Measurements from ENCODE around the gene UTP4. TPM values are rescaled to one million over a fixed set of nuclear protein-coding genes. Genes with fewer than 3 reads are reported as not detected.
"Not testable (repeated sequence)": the region's sequence is repeated elsewhere in the genome, so short reads cannot be mapped to it uniquely, and the experiment has no call there.

Gene UTP4
- total RNA-seq, 1 donor from 2014 or later, result 16.3 TPM

DNA sequence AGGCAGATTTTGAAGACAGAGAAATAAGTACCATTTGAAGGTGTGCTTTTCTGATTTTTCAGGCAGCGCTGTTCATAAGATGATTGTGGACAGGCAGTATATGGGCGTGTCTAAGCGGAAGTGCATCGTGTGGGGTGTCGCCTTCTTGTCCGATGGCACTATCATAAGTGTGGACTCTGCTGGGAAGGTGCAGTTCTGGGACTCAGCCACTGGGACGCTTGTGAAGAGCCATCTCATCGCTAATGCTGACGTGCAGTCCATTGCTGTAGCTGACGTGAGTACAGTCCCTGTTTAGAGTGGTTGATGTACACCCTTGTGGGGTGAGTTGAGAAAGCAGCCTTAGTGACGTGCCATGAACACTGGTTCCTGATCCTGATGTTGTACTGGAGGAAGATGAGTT is 10.7 kb downstream of the UTP4 start:
- peak; percentile 61 for DNase-seq (ENCODE audit: low read depth)
- TF ChIP-seq, protein P1, sequence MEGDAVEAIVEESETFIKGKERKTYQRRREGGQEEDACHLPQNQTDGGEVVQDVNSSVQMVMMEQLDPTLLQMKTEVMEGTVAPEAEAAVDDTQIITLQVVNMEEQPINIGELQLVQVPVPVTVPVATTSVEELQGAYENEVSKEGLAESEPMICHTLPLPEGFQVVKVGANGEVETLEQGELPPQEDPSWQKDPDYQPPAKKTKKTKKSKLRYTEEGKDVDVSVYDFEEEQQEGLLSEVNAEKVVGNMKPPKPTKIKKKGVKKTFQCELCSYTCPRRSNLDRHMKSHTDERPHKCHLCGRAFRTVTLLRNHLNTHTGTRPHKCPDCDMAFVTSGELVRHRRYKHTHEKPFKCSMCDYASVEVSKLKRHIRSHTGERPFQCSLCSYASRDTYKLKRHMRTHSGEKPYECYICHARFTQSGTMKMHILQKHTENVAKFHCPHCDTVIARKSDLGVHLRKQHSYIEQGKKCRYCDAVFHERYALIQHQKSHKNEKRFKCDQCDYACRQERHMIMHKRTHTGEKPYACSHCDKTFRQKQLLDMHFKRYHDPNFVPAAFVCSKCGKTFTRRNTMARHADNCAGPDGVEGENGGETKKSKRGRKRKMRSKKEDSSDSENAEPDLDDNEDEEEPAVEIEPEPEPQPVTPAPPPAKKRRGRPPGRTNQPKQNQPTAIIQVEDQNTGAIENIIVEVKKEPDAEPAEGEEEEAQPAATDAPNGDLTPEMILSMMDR (conservative IDR thresholded peaks at IDR 0.05; ENCODE audit: low read depth, low read length), result peak; percentile 42
- peak overlapping the region; percentile 53 for H3K4me3 ChIP-seq (ENCODE audit: low read depth, low read length)

DNA sequence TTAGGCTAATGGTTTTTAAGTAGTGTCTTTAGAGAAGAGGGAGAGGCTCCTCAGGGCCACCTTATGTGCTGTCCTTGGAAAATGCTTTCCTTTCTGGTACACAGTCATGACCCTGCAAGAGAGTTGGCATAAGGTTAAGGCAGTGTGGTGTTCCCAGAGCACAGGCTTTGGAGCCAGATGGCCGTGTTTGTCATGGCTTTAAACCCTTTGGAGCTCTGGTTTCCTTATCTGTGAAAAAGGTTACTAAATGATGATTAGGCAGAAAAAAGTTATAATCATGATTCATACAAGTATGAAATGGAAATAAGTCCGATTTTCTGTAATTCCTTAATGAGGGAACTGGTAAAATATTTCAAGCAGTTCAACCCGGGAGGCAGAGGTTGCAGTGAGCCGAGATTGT is 13.2 kb downstream of the UTP4 start:
- no peak for DNase-seq (ENCODE audit: low read depth)
- H3K4me3 ChIP-seq (ENCODE audit: low read depth, low read length), result peak overlapping the region; percentile 48
- TF ChIP-seq, protein P1 (conservative IDR thresholded peaks at IDR 0.05; ENCODE audit: low read depth, low read length), result no peak

DNA sequence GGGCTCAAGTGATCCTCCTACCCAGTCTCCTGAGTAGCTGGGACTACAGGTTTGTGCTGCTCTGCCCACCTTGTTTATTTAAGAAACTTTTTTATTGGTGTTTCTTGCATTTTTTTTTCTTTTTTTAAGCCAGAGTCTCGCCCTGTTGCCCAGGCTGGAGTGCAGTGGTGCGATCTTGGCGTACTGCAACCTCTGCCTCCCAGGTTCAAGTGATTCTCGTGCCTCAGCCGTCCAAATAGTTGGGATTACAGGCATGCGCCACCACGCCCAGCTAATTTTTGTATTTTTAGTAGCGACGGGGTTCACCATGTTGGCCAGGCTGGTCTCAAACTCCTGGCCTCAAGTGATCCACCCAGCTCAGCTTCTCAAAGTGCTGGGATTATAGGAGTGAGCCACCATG is 17.2 kb downstream of the UTP4 start:
- not testable (repeated sequence) for DNase-seq (ENCODE audit: low read depth); H3K4me3 ChIP-seq (ENCODE audit: low read depth, low read length)

DNA sequence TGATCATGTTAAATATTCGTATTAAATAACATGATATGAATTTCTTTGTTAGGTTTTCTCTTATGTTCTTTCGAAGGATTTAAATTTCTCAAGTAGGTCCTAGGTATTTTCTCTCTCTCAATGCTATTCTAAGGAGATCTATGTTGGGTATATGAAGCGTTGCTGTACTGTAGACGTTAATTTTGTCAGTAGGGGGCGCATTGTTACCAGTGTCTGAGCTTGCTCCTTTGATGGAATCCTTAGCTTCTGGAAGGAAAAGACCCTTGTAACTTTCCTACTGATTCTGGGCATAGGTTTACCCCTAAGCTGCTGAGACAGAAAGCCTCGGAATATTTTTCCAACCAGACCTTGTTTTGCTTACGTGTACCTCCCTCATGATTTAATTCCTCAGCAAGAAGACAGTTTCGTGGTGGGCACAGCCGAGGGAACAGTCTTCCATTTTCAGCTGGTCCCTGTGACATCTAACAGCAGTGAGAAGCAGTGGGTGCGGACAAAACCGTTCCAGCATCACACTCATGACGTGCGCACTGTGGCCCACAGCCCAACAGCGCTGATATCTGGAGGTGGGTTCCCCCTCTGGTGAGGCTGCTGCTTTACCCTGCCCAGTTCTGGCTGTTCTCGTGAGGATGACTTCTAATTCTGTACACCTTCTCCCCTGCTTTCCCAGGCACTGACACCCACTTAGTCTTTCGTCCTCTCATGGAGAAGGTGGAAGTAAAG is 17.9 kb downstream of the UTP4 start:
- DNase-seq (ENCODE audit: low read depth), result no peak
- no peak overlapping the region for H3K4me3 ChIP-seq (ENCODE audit: low read depth, low read length)
- TF ChIP-seq, protein P1 (conservative IDR thresholded peaks at IDR 0.05; ENCODE audit: low read depth, low read length), result peak; percentile 85

DNA sequence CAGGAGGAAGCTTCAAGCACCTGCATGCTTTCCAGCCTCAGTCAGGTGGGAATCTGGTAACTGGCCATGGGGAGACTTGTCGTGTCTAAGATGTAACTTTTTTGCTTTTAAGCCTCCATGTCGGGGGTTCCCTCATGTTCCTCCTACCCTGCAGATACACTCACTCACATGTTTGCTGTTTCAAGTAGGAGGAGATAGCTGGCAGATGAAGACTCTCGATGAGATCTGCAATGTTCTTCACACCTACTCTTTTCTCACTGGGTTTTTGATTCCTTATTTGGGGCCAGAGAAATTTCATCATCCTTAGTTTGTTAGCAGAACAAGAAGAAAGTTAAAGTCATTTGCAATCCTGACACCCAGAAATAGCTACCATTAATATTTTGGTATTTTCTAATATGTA is 24.7 kb downstream of the UTP4 start:
- no peak for DNase-seq (ENCODE audit: low read depth)

DNA sequence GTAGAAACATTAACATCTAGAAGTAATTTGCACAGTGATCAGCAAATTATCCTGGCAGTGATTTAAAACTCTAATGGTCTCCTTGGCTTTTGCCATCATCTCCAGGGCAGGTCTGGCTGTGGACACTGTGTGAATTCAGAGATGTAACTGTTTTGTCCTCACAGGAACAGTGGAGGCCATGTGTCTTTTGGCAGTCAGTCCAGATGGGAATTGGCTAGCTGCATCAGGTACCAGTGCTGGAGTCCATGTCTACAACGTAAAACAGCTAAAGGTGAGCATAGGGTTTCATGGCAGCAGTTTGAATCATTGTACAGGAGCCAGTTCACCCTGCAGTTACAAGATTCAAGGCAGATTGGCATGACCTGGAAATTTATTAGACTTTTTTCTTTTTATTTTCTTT is 27.7 kb downstream of the UTP4 start:
- no peak for DNase-seq (ENCODE audit: low read depth)
- TF ChIP-seq, protein P1 (conservative IDR thresholded peaks at IDR 0.05; ENCODE audit: low read depth, low read length), result no peak
- no peak overlapping the region for H3K4me3 ChIP-seq (ENCODE audit: low read depth, low read length)

More for the DNA sequence above, 24.7 kb downstream of the UTP4 start:
- TF ChIP-seq, protein P1 (conservative IDR thresholded peaks at IDR 0.05; ENCODE audit: low read depth, low read length), result no peak
- H3K4me3 ChIP-seq (ENCODE audit: low read depth, low read length), result no peak overlapping the region

DNA sequence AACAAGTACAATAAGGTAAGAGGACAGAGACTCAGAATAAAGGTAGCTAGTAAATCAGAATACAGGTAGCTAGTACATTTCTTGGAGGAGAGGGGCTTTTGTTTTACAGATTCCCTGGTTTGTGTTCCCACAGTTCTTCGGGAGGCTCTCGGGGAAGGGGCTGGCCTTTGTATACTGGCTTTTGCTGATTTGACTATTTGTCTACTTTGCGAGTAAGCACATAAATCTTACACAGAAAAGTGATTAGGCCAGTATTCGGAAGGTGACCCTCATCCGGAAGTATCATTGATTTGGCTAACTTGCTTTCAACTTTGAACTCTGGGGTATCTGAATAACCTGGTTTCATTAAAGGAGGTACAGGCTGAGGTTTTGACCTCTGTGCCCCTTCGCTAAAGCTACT is 33.1 kb downstream of the UTP4 start:
- H3K4me3 ChIP-seq (ENCODE audit: low read depth, low read length), result no peak overlapping the region
- TF ChIP-seq, protein P1 (conservative IDR thresholded peaks at IDR 0.05; ENCODE audit: low read depth, low read length), result no peak

More for the DNA sequence above, 33.1 kb downstream of the UTP4 start:
- DNase-seq (ENCODE audit: low read depth), result no peak
